Measurements from ENCODE around the gene ATP1B1. TPM values are rescaled to one million over a fixed set of nuclear protein-coding genes. Genes with fewer than 3 reads are reported as not detected.

The ATP1B1 gene
- total and polyA plus RNA-seq, 2 of the 13 experiments (the other 11 are each of a cell fraction or from before 2014, with no cell fraction given) = 134 to 135 TPM

DNA sequence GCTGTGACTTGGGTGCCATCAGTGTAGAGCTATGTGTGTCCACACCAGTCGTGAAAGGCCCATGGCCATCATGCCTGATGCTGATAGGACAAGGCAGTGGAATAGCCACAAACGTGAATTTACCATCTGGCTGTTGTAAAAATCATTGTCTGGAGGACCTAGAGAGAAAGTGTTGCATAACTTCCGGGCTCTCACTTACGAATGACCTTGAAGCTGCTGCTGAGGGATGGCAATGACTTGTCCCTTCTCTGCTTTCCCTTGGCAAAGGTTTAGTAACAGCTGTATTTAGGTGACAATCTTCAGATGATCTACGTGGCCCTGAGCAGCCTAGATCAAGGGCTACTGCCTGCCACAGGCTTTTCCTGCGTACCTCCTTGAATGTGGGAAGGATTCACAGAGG is 5.8 kb downstream of the ATP1B1 start (continued):
- TF ChIP-seq HOMEZ (CRISPR knock-in tag; IDR thresholded peaks at IDR 0.05; ENCODE audit: low read depth) (0 out of 2 replicates have a peak, but pooled peaks have one; percentile 17), GABPA (IDR thresholded peaks at IDR 0.05; ENCODE audit: low read depth, low read length) (no peak), GABPA (CRISPR knock-in tag; IDR thresholded peaks at IDR 0.05; ENCODE audit: low read depth) (peak; percentile 44), SOX6 (IDR thresholded peaks at IDR 0.05) (no peak), SOX6 (CRISPR knock-in tag; IDR thresholded peaks at IDR 0.05) (peak; percentile 47), POGZ (CRISPR knock-in tag; IDR thresholded peaks at IDR 0.05) (peak; percentile 36; the same call in 1 of the 2 replicates), BCL6 (CRISPR knock-in tag; IDR thresholded peaks at IDR 0.05) (peak; percentile 32; the same call in 1 of the 2 replicates), POLR2AphosphoS5 (IDR thresholded peaks at IDR 0.05; ENCODE audit: low read depth, low read length) (0 out of 2 replicates have a peak, but pooled peaks have one; percentile 20), EP300 (IDR thresholded peaks at IDR 0.05; ENCODE audit: low read depth in 2 of 2, low read length in 2 of 2) (peak in 1 of 2 experiments; percentile 27; a peak in 1 of 4 replicates), EP300 (CRISPR knock-in tag; IDR thresholded peaks at IDR 0.05; ENCODE audit: borderline replicate concordance) (no peak), PCBP2 (optimal IDR thresholded peaks at IDR 0.05; ENCODE audit: low read depth, low read length, poor library complexity, severe bottlenecking) (no peak), ZEB1 (IDR thresholded peaks at IDR 0.05; ENCODE audit: insufficient replicate concordance, low read depth) (no peak), ERF (CRISPR knock-in tag; IDR thresholded peaks at IDR 0.05) (0 out of 2 replicates have a peak, but pooled peaks have one; percentile 23), SRY (CRISPR knock-in tag; IDR thresholded peaks at IDR 0.05) (no peak), PHF5A (CRISPR knock-in tag; IDR thresholded peaks at IDR 0.05; ENCODE audit: low read depth, unreplicated experiment) (peak; percentile 35), CEBPB (IDR thresholded peaks at IDR 0.05; ENCODE audit: borderline replicate concordance, low read depth, low read length) (peak; percentile 67; the same call in 1 of the 2 replicates), HMG20A (CRISPR knock-in tag; IDR thresholded peaks at IDR 0.05; ENCODE audit: borderline replicate concordance) (peak; percentile 36; the same call in 1 of the 2 replicates), ZNF234 (CRISPR knock-in tag; conservative IDR thresholded peaks at IDR 0.05) (no peak), ZNF44 (CRISPR knock-in tag; IDR thresholded peaks at IDR 0.05) (no peak), FOSL2 (CRISPR knock-in tag; IDR thresholded peaks at IDR 0.05) (peak; percentile 11; the same call in 1 of the 2 replicates), GABPB1 (CRISPR knock-in tag; IDR thresholded peaks at IDR 0.05) (peak; percentile 40; the same call in 1 of the 2 replicates), ZNF724P (CRISPR knock-in tag; IDR thresholded peaks at IDR 0.05; ENCODE audit: borderline replicate concordance) (no peak), SALL2 (CRISPR knock-in tag; IDR thresholded peaks at IDR 0.05) (no peak), RBM22 (optimal IDR thresholded peaks at IDR 0.05; ENCODE audit: low read length) (peak; percentile 100), ZFP1 (CRISPR knock-in tag; IDR thresholded peaks at IDR 0.05) (no peak), POLR2A (IDR thresholded peaks at IDR 0.05; ENCODE audit: insufficient read depth in 1 of 2, low read depth in 2 of 2, low read length in 2 of 2) (0 out of 4 replicates have a peak, but pooled peaks of 1 of the 2 experiments have one; percentile 40), REPIN1 (CRISPR knock-in tag; IDR thresholded peaks at IDR 0.05; ENCODE audit: borderline replicate concordance, low read depth) (0 out of 2 replicates have a peak, but pooled peaks have one; percentile 24), CEBPG (CRISPR knock-in tag; IDR thresholded peaks at IDR 0.05) (peak; percentile 81)
- TF ChIP-seq, protein P1, sequence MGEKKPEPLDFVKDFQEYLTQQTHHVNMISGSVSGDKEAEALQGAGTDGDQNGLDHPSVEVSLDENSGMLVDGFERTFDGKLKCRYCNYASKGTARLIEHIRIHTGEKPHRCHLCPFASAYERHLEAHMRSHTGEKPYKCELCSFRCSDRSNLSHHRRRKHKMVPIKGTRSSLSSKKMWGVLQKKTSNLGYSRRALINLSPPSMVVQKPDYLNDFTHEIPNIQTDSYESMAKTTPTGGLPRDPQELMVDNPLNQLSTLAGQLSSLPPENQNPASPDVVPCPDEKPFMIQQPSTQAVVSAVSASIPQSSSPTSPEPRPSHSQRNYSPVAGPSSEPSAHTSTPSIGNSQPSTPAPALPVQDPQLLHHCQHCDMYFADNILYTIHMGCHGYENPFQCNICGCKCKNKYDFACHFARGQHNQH (CRISPR knock-in tag; IDR thresholded peaks at IDR 0.05) = peak; percentile 26; the same call in 1 of the 2 replicates
- TF ChIP-seq, protein P2, sequence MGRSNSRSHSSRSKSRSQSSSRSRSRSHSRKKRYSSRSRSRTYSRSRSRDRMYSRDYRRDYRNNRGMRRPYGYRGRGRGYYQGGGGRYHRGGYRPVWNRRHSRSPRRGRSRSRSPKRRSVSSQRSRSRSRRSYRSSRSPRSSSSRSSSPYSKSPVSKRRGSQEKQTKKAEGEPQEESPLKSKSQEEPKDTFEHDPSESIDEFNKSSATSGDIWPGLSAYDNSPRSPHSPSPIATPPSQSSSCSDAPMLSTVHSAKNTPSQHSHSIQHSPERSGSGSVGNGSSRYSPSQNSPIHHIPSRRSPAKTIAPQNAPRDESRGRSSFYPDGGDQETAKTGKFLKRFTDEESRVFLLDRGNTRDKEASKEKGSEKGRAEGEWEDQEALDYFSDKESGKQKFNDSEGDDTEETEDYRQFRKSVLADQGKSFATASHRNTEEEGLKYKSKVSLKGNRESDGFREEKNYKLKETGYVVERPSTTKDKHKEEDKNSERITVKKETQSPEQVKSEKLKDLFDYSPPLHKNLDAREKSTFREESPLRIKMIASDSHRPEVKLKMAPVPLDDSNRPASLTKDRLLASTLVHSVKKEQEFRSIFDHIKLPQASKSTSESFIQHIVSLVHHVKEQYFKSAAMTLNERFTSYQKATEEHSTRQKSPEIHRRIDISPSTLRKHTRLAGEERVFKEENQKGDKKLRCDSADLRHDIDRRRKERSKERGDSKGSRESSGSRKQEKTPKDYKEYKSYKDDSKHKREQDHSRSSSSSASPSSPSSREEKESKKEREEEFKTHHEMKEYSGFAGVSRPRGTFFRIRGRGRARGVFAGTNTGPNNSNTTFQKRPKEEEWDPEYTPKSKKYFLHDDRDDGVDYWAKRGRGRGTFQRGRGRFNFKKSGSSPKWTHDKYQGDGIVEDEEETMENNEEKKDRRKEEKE (IDR thresholded peaks at IDR 0.05) = no peak
